Fibroblast of villous mesenchyme (primary cell): Measurements from ENCODE around the gene REEP6. TPM values are rescaled to one million over a fixed set of nuclear protein-coding genes. Genes with fewer than 3 reads are reported as not detected.
"Not testable (repeated sequence)": the region's sequence is repeated elsewhere in the genome, so short reads cannot be mapped to it uniquely, and the experiment has no call there.

Experiments
- DNase-seq: peaks from one replicate; pipeline ENCODE4 v3.0.0-alpha.2; 2010; ENCODE audit warnings: low read depth
- H3K4me3 ChIP-seq: 2 replicates; pipeline ENCODE4 v1.5.1; 2011; ENCODE audit warnings: low read depth, mild to moderate bottlenecking, low read length
- CTCF ChIP-seq: IDR thresholded peaks from 2 replicates; pipeline ENCODE4 v1.5.1; 2012; ENCODE audit warnings: low read depth, mild to moderate bottlenecking, low read length; ENCODE audit not compliant: insufficient read depth
- total RNA-seq: library from RNA; depleted of rRNA; stranded (reverse); fragments of >200 nt; gene quantifications from 2 replicates; pipeline ENCODE4 v1.2.3, GENCODE V29; 2012

Gene REEP6
- total RNA-seq, 1 donor: 0.43 TPM

- no peak for DNase-seq
These were observed 16.8 kb upstream of the REEP6 start for GRCh38 chr19:1474011-1474764.

GRCh38 chr19:1474765-1475351, 16.1 kb upstream of the REEP6 start:
- TF ChIP-seq CTCF: no peak
- H3K4me3 ChIP-seq: no peak overlapping the region
- no peak for DNase-seq

More at GRCh38 chr19:1474011-1474764, 16.8 kb upstream of the REEP6 start:
- H3K4me3 ChIP-seq: no peak overlapping the region
- no peak for TF ChIP-seq CTCF

- no peak overlapping the region for H3K4me3 ChIP-seq
- DNase-seq: no peak
- TF ChIP-seq CTCF: no peak
These were observed 15.1 kb upstream of the REEP6 start for GRCh38 chr19:1475751-1476437.

GRCh38 chr19:1477056-1477455, 13.9 kb upstream of the REEP6 start:
- not testable (repeated sequence) for H3K4me3 ChIP-seq, DNase-seq

- TF ChIP-seq CTCF: no peak
- peak within 1 kb of the TSS; percentile 86 for H3K4me3 ChIP-seq
- DNase-seq: peak; percentile 94
These were observed 11.9 kb upstream of the REEP6 start, which contains the start of gene C19orf25 for GRCh38 chr19:1478934-1479707. Gene C19orf25, minus strand, starts transcription at chr19:1479215. Its CDS starts 312 bp downstream, at chr19:1478903.

- DNase-seq: no peak
- no peak overlapping the region for H3K4me3 ChIP-seq
- no peak for TF ChIP-seq CTCF
These were observed 9.6 kb upstream of the REEP6 start for GRCh38 chr19:1481224-1481892.
